GM21423 (cell line): Measurements from ENCODE around the gene CDC42BPG.

Experiments used
- ATAC-seq: cut with Tn5 transposase; IDR thresholded peaks from one replicate; pipeline ENCODE4 v1.9.1; 2021; ENCODE audit warnings: mild to moderate bottlenecking, moderate library complexity; ENCODE audit not compliant: unreplicated experiment

CDC42BPG gene

DNA sequence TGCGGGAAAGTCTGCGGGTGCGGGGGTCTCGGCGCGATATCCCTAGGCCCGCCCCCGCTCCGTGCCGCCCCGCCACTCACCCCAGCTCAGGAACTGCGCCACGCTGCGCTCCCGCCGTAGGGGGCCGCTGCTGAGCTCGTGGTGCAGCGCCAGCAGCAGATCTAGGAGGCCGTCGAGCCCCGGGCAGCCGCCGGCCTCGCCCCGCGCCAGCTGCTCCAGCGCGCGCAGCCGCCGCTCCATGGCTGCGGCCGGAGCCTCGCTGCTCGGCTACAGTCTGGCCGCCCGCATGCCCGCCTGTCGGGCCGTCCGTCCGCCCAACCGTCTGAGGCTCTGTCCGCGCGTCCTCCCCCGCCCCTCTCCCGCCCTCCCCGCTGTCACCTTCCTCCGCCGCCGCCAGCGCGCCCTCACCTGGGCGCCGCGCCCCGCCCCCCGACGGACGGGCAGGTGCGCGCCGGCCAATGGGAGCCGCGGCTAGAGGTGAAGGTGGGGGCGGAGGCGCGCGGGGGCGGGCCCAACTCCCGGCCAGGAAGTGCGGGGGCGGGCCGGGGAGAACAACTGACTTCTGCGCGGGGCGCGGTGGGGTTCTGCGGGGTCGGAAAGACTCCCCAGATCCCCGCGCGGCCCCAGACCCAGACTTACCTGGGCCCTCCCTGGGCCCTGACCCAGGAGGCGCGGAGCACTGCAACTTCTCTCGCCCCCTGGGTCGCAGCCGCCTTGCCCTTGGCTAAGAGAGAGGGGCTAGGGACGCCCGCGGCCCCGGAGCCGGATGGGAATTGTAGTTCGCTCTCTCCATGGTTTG is at the start of gene CDC42BPG:
TSS of gene CDC42BPG (minus strand) at position 324 of the 799 bp plus-strand sequence. CDS start at position 240, 84 bp downstream.
- ATAC-seq, result no peak

DNA sequence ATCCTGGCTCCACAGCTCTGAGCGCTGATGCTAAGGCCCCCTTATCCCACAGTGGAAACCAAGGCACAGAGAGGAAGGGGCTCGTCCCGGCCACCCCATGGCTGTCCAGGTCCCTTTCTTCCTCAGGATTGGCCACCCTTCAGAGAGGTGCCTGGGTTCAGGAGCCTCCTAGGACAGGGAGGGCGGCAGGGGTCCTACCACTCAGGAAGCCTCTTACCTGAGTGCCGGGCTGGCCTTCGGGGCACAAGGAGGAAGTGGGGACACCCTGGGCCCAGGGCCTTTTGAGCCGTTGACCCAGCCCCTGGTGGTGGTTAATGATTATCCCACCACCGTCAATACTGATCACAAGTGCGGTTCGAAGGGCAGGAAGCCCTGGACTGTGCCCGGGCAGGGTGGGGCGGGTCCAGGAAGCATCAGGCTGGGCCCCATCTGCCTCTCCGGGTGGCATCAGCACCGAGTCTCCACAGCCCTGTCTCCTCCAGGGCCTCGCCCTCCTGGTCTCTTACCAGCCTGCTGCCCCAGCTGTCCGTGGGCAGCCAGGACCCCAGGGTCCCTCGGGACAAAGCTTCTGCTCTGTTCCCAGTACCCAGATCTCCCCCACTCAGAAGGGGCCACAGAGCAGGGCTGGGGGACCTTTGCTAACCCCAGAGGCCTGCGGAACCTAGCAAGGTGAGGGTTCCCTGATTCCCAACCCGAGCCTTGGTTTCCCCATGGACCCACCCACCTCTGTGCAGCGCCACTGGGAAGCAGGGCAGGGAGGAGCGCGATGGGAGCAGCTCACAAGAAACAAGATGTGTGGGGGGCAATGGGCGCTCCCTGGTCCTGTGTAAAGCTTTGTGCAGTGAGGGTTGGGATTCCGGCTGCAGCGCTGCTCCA is 49.0 kb upstream of the CDC42BPG start:
- ATAC-seq, result no peak

DNA sequence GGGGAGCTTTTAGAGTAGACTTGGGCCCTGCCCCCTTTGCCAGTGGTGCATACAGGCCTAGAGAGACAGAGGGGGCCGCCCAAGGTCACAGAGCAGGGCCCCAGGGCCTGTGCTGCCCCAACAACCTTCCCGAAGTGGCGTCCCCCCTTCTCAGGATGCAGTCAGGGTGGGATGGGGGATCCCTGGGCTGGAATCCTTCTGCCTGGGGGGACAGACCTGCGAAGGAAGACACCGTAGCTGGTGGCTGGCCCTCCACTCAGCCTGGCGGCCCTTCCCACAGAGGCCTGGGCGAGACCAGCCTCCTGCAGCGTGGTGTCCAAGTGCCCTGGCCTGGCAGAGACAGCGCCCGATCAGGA is 48.4 kb upstream of the CDC42BPG start:
- no peak for ATAC-seq

GRCh38 chr11:64892411-64892831 is 48.0 kb upstream of the CDC42BPG start:
- no peak for ATAC-seq

DNA sequence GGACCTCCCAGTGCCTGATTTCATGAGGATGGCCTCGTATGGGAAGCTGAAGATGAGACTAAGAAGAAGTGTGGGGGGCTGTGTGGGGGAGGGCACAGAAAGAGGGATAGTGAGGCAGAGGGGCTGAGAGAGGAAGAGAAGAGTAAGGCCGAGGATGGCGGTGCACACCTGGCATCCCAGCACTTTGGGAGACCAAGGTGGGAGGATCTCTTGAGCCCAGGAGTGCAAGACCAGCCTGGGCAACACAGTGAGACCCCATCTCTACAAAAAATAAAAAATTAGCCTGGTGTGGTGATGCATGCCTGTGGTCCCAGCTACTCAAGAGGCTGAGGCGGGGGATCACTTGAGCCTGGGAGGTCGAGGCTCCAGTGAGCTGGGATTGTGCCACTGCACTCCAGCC is 47.4 kb upstream of the CDC42BPG start:
- no peak for ATAC-seq

- no peak for ATAC-seq
Observed at GRCh38 chr11:64891215-64891848, 46.9 kb upstream of the CDC42BPG start.

DNA sequence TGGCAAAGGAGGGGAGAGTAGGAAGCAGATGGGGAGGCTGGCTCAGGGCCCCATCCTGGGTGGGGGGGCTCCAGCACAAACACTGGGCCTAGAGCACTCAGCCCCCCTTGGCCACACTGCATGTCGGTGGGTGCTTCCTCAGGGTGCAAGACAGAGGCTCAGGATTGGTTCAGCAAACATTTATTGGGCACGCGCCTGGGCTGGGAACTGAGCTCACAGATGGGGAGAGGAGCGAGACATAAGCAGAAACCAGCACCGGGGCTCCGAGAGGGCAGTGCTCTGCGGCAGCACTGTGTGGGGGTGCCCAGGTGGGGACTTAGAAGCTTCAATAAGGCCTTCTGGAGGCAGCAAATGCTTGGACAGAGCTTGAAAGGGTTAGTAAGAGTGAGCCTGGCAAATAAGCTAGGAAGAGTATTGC is 46.1 kb upstream of the CDC42BPG start:
- no peak for ATAC-seq

- ATAC-seq, result no peak
Observed at GRCh38 chr11:64888729-64889511, 44.5 kb upstream of the CDC42BPG start.

GRCh38 chr11:64888406-64888728 is 43.9 kb upstream of the CDC42BPG start:
- ATAC-seq, result no peak

- peak; percentile 67 for ATAC-seq
Observed at GRCh38 chr11:64887757-64888405, 43.4 kb upstream of the CDC42BPG start.

DNA sequence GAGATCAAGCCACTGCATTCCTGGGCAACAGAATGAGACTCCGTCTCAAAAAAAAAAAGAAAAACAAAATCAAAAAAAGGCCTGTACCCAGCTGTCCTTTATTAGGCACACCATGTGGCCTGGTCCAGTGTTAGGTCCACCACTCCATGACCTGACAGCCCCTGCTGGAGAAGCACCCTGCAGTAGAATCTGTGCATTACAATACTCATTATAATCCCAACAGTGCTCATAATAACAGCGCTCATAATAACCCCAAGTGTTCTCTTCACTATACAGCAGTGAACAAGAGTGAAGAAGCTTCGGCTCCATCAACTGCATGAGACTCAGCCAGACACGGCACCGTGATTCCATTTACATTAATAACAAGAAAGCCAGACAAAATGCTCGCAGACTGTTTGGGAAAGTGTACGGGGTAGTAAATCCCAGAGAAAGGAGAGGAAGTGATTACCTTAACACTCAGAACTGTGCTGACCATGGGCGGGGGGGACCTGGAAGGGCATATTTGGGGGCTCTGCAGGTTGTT is 42.8 kb upstream of the CDC42BPG start:
- no peak for ATAC-seq

- no peak for ATAC-seq
Observed at GRCh38 chr11:64885367-64886286, 41.2 kb upstream of the CDC42BPG start.

GRCh38 chr11:64884019-64884418 is 39.6 kb upstream of the CDC42BPG start:
- ATAC-seq, result no peak

DNA sequence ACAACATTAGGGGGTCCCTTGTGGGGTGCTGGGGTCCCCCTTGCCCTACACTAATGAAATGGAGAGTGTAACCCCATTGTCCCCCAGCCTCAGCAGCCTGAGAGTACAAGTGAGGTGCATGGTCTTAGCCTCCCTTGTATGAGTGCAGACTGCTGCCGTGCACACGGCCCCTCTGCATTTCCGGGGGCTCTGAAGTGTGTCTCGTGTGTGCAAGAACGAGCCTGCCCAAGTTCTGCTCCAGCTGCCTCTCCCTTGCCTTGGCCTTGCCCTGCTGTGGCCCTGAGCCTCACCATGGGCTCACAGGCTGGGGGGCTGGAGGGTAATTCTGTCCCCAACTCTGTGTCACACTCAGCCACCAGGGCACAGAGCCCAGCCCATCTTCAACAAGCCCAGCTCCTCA is 39.1 kb upstream of the CDC42BPG start:
- ATAC-seq, result no peak

- no peak for ATAC-seq
Observed at GRCh38 chr11:64882243-64882642, 37.8 kb upstream of the CDC42BPG start.

DNA sequence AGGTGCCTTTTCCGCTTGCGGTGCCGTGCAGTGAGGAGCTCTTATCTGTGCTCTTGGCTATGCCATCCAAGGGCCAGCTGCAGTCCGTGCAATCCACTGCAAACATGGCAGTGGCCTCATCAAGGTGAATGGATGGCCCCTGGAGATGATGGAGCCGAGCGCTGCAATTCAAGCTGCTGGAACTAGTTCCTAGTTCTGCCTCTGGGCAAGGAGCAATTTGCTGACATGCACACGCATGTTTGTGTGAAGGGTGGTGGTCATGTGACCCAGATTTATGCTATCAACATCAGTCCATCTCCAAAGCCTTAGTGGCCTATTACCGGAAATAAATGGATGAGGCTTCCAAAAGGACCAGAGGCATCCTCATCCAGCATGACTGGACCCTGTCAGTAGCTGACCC is 37.0 kb upstream of the CDC42BPG start:
- ATAC-seq, result no peak

DNA sequence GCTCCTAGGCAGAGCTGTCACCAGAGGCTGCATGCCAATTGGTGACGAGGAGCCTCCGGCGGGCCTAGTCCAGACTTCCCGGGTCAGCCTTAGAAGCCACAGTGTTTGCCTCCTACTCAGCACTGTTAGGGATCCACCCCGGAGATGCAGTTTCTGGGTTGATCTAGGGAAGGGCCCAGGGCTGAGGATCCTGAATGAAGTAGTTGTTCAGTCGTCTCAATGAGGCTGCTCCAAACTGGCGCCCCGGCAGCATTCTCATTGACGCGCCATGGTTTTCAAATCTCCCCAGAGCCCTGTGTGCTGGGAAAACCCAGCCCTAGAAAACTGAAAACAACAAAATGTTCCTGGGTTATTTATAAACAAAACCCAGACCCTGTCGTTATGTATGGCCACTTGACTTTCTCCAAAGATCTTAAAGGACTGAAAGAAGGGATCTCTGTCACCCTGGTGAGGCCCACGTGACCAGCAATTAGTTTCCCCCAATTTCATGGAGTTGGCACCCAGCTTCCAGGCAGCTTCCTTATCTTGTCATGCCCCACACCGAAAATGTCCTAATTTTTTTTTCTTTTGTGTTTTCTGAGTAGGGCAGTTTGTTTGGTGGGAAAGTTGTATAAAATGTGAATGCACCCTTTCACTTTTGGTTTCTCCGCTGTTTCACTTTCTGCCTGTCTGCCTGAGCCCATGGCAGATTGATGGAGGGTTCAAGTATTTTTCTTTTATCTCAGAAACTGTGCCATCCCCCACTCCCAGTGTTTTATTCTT is 36.0 kb upstream of the CDC42BPG start:
- ATAC-seq, result no peak

DNA sequence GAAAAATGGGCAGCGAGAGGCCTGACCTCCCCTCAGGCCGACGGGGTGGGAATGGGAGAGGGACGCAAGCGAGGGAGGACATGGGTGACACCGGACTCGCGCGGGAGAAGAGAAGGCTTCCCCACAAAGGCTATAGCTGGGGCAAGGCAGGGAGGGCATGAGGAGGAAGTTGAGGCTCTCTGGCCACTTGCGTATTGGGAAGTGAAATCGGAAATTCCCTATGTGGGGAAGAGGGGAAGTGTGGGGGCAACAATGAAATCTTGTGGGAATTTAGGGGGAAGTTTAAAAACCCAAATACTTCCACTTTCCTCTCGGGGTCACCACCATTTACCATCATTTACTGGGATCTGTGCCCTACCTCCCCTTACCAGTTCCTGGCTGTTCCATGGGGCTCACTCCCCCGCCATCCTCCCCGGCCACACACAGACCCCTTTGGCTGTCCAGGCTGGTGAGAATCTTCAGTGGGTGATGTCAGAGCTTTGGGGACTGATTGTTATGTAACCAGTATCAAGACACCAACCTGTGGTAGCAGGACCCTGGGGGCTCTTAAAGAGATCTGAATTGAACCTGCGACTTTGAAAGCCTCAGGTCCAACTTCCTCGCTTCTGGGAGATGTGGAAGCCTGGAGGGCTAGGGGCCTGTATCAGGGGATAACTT is 34.9 kb upstream of the CDC42BPG start:
- ATAC-seq, result no peak
